22Rv1 (cell line): ENCODE measurements around the gene CEP95.

ENCODE experiments used
- CTCF ChIP-seq: fragments of 450-650 bp; IDR thresholded peaks from 2 replicates; pipeline ENCODE4 v1.5.1; 2017; ENCODE audit warnings: mild to moderate bottlenecking
- ZFX ChIP-seq: fragments of 450-650 bp; IDR thresholded peaks from 2 replicates; pipeline ENCODE4 v1.6.1; 2017; ENCODE audit warnings: antibody characterized with exemption, borderline replicate concordance

- TF ChIP-seq CTCF: no peak
- TF ChIP-seq ZFX: no peak
Observed at GRCh38 chr17:64572682-64573154, 65.9 kb downstream of the CEP95 start.
